K562 (cell line): ENCODE data around the gene HPS1. TPM values are rescaled to one million over a fixed set of nuclear protein-coding genes. Genes with fewer than 3 reads are reported as not detected.

ENCODE experiments used
- ATAC-seq: fragments of 200-7000 bp; cut with Tn5 transposase; 3 replicates; pipeline ENCODE4 v1.9.1; 2020; ENCODE audit warnings: moderate library complexity
- BruUV-seq: library from RNA; stranded (reverse); fragments of 400-500 nt; replicated peaks from 2 replicates; lab custom pipeline; 2021; lab: Mats Ljungman, UMichigan
- CTCF ChIA-PET: fragments of 300-600 bp; formaldehyde crosslinking; extraction: SDS; loops from one replicate; lab custom pipeline; 2021; ENCODE audit warnings: low intra/inter-chr PET ratio; lab: Yijun Ruan, JAX
- POLR2A ChIA-PET: fragments of 300-600, 350-650 bp; sonication (Branson Sonifier 250); formaldehyde crosslinking; extraction: SDS; loops from one replicate; lab custom pipeline; 2021; ENCODE audit warnings: antibody characterized with exemption, inconsistent platforms; lab: Yijun Ruan, JAX
- DNase-seq, 4 experiments: peaks; one replicate each; pipeline versions ENCODE4 v3.0.0 to v3.0.0-alpha.2; 2011 to 2018; ENCODE audit warnings: low spot score in 3 of 4, mixed read lengths in 3 of 4; ENCODE audit errors: extremely low read depth in 1 of 4
- FAIRE-seq: peaks from 2 replicates; lab custom pipeline; 2011; peaks lifted over from hg19 to GRCh38; lab: Jason Lieb, UNC
- H2AFZ ChIP-seq: 2 replicates; pipeline ENCODE4 v1.6.0; 2011; ENCODE audit warnings: low read depth, low read length, control low read depth, inconsistent platforms
- H3K27ac ChIP-seq: fragments of 200-600 bp; 3 replicates; pipeline ENCODE4 v1.8.0; 2011; ENCODE audit warnings: low read depth, mild to moderate bottlenecking, control low read depth, inconsistent platforms, low read length, moderate library complexity, mixed read lengths; ENCODE audit errors: extremely low read depth
- H3K27me3 ChIP-seq, 2 experiments: fragments of 300-600 bp in 1 of 2; 2 replicates in 1 of 2; 3 replicates in 1 of 2; pipeline versions ENCODE4 v1.6.0 to v1.8.0; 2011; ENCODE audit warnings: inconsistent platforms in 2 of 2, low read length in 2 of 2, mild to moderate bottlenecking in 1 of 2, mixed read lengths in 1 of 2, moderate library complexity in 1 of 2; ENCODE audit not compliant: control insufficient read depth in 2 of 2, insufficient read depth in 2 of 2
- H3K36me3 ChIP-seq: fragments of 300-600 bp; 3 replicates; pipeline ENCODE4 v1.8.0; 2011; ENCODE audit warnings: mild to moderate bottlenecking, low read length, inconsistent platforms; ENCODE audit not compliant: control insufficient read depth, insufficient read depth
- H3K4me1 ChIP-seq, 2 experiments: fragments of 200-600 bp in 1 of 2; replicated peaks in 1 of 2; 2 replicates in 1 of 2; 3 replicates in 1 of 2; pipeline versions ENCODE4 v1.5.1 to v1.8.0; 2011; ENCODE audit warnings: inconsistent platforms in 2 of 2, low read length in 2 of 2, mild to moderate bottlenecking in 1 of 2, mixed read lengths in 1 of 2, moderate library complexity in 1 of 2; ENCODE audit not compliant: control insufficient read depth in 2 of 2, insufficient read depth in 2 of 2
- H3K4me2 ChIP-seq: 2 replicates; pipeline ENCODE4 v1.6.1; 2011; ENCODE audit warnings: low read length, control low read depth, inconsistent platforms, mixed read lengths; ENCODE audit not compliant: insufficient read depth
- H3K4me3 ChIP-seq: fragments of 200-600 bp; sonication (generic), shearing (Covaris generic); 2 replicates; pipeline ENCODE4 v1.5.1; 2016; ENCODE audit warnings: control low read depth, inconsistent platforms
- H3K79me2 ChIP-seq: fragments of 200-600 bp; 3 replicates; pipeline ENCODE4 v1.8.0; 2011; ENCODE audit warnings: low read length, inconsistent platforms; ENCODE audit not compliant: control insufficient read depth, insufficient read depth
- H3K9ac ChIP-seq, 2 experiments: 2 replicates each; pipeline versions ENCODE4 v1.6.0 to v1.6.1; 2011; ENCODE audit warnings: low read depth in 2 of 2, low read length in 2 of 2, control low read depth in 1 of 2, inconsistent platforms in 1 of 2, mild to moderate bottlenecking in 1 of 2, mixed read lengths in 1 of 2; ENCODE audit not compliant: insufficient read depth in 1 of 2
- H3K9me1 ChIP-seq: one replicate; pipeline ENCODE4 v1.6.0; 2011; ENCODE audit warnings: inconsistent platforms, mild to moderate bottlenecking, low read length, moderate library complexity; ENCODE audit not compliant: control insufficient read depth, insufficient read depth
- H3K9me3 ChIP-seq: replicated peaks from 2 replicates; pipeline ENCODE4 v1.5.1; 2011; ENCODE audit warnings: low read depth, low read length, inconsistent platforms; ENCODE audit not compliant: control insufficient read depth, insufficient read depth
- H4K20me1 ChIP-seq: replicated peaks from 2 replicates; pipeline ENCODE4 v1.6.1; 2011; ENCODE audit warnings: low read length, inconsistent platforms, mixed read lengths; ENCODE audit not compliant: control insufficient read depth, insufficient read depth
- ARNT ChIP-seq, 2 experiments: fragments of 450-650 bp; IDR thresholded peaks; 2 replicates each; pipeline ENCODE4 v1.6.1; 2016; ENCODE audit warnings: mild to moderate bottlenecking in 1 of 2
- GTF2F1 ChIP-seq: IDR thresholded peaks from 2 replicates; pipeline ENCODE4 v1.6.1; 2011; ENCODE audit warnings: low read depth, low read length, improper control_type of control experiment
- MCM3 ChIP-seq: fragments of 450-650 bp; IDR thresholded peaks from 2 replicates; pipeline ENCODE4 v1.6.1; 2016
- NCOA1 ChIP-seq: fragments of 450-650 bp; IDR thresholded peaks from 2 replicates; pipeline ENCODE4 v1.6.1; 2016; ENCODE audit warnings: low read depth
- POLR2B ChIP-seq: fragments of 450-650 bp; IDR thresholded peaks from 2 replicates; pipeline ENCODE4 v1.6.1; 2018; ENCODE audit warnings: low read depth; ENCODE audit not compliant: partially characterized antibody
- POU5F1 ChIP-seq: fragments of 150-350 bp; IDR thresholded peaks from 2 replicates; pipeline ENCODE4 v1.6.1; 2014; ENCODE audit warnings: borderline replicate concordance, low read length, low read depth, mild to moderate bottlenecking; ENCODE audit not compliant: partially characterized antibody
- SNIP1 ChIP-seq: fragments of 450-650 bp; IDR thresholded peaks from 2 replicates; pipeline ENCODE4 v1.7.1; 2017; ENCODE audit warnings: low read depth, mild to moderate bottlenecking
- ZNF174 ChIP-seq: fragments of 250-450 bp; sonication (Bioruptor Pico); IDR thresholded peaks from 2 replicates; pipeline ENCODE4 v1.4.0; 2020; ENCODE audit warnings: mild to moderate bottlenecking
- ZNF232 ChIP-seq: sonication (generic); formaldehyde crosslinking; IDR thresholded peaks from 2 replicates; pipeline ENCODE4 v1.8.0; 2022; ENCODE audit warnings: mild to moderate bottlenecking, missing genetic modification reagents
- ZNF609 ChIP-seq: sonication (generic); formaldehyde crosslinking; IDR thresholded peaks from 2 replicates; pipeline ENCODE4 v1.8.1; 2023; ENCODE audit warnings: missing genetic modification reagents, mild to moderate bottlenecking, borderline replicate concordance
- ZNF707 ChIP-seq: fragments of 250-450 bp; sonication (Bioruptor Pico); conservative IDR thresholded peaks from 2 replicates; pipeline ENCODE4 v1.8.0; 2022; ENCODE audit warnings: inconsistent platforms, mild to moderate bottlenecking, moderate library complexity
- ZNF77 ChIP-seq: fragments of 250-450 bp; sonication (Bioruptor Pico); IDR thresholded peaks from 2 replicates; pipeline ENCODE4 v1.5.0; 2020
- ZSCAN32 ChIP-seq: fragments of 450-650 bp; formaldehyde crosslinking; IDR thresholded peaks from 2 replicates; pipeline ENCODE4 v1.4.0; 2020; ENCODE audit warnings: mild to moderate bottlenecking, moderate library complexity
- WGBS: fragments of 100-300 bp; shearing (Covaris generic); methylation state at CpG from one replicate; pipeline ENCODE4 v1.1.6; 2016; ENCODE audit warnings: low coverage, mixed read lengths; ENCODE audit not compliant: insufficient coverage; ENCODE audit errors: missing lambda C conversion rate; 5-methylcytosine and 5-hydroxymethylcytosine counted together
- in situ Hi-C: fragments of 300-500 bp; cut with MboI; formaldehyde crosslinking; loops from 4 replicates; pipeline ENCODE4 v1.15.0; 2018; ENCODE audit warnings: inconsistent platforms, mixed read lengths
- intact Hi-C: fragments of 100-400 bp; cut with micrococcal nuclease; formaldehyde crosslinking; loops from 2 replicates; pipeline ENCODE4 v1.14.2; 2022
- polyA plus RNA-seq, 8 experiments: library from polyadenylated mRNA; depleted of rRNA in 4 of 8; stranded (reverse) in 5 of 8; unstranded in 3 of 8; fragments of >200 nt; fragmentation: Nextera tagmentation in 2 of 8; fragmentation: Illumina TruSeq in 1 of 8; extraction: Ambion mirVana in 2 of 8; extraction: Trizol in 1 of 8; gene quantifications; 2 replicates each; pipeline versions ENCODE4 v1.2.1 to v1.2.3, GENCODE V29; 2011 to 2014; ENCODE audit warnings: inconsistent platforms in 1 of 8, missing spikeins in 1 of 8
- total RNA-seq, 7 experiments: library from RNA; depleted of rRNA in 6 of 7; stranded (reverse); fragments of >200 nt in 6 of 7; fragmentation: Illumina TruSeq in 2 of 7; extraction: Trizol in 2 of 7; gene quantifications; 2 replicates each; pipeline versions ENCODE4 v1.2.1 to v1.2.3, GENCODE V29; 2011 to 2021; ENCODE audit warnings: low replicate concordance in 1 of 7
- TF ChIP-seq, protein P1 (sequence below): sonication (generic); formaldehyde crosslinking; IDR thresholded peaks from 2 replicates; pipeline ENCODE4 v1.8.0; 2023; ENCODE audit warnings: mild to moderate bottlenecking, missing genetic modification reagents
- TF ChIP-seq, protein P2 (sequence below): fragments of 450-650 bp; IDR thresholded peaks from 2 replicates; pipeline ENCODE4 v1.6.1; 2014; ENCODE audit warnings: low read depth, mild to moderate bottlenecking, moderate library complexity, borderline replicate concordance

HPS1 gene
- total and polyA plus RNA-seq, 9 of the 15 experiments (the other 6 are each of a cell fraction or from before 2014, with no cell fraction given) = 18.1 to 43.6 (median 26.3) TPM

- no TSS peak for BruUV-seq
- Histone ChIP-seq H3K36me3 (no peaks in the 10 kb centered on the region), H3K9me1 (no peaks in the 10 kb centered on the region), H3K79me2 (no peaks in the 10 kb centered on the region), H4K20me1 (no peaks in the 10 kb centered on the region), H3K4me2 (no peak overlapping the region), H3K9me3 (no peaks in the 10 kb centered on the region), H3K4me1 (no peaks in the 10 kb centered on the region; a peak in 1 of 5 replicates), H2AFZ (no peak overlapping the region), H3K27me3 (peaks cover 15 to 61% of the 10 kb centered on the region in 2 experiments), H3K9ac (no peak overlapping the region; a peak in 1 of 4 replicates), H3K27ac (no peak overlapping the region), H3K4me3 (no peak overlapping the region)
- DNase-seq (no peak), FAIRE-seq (no peak), ATAC-seq (no peak)
- POLR2A ChIA-PET = interaction anchor here (1.1 kb wide), 1 partner anchor 10 kb away, joined by 3 read pairs; no protein-coding TSS in a partner anchor
- CTCF ChIA-PET = no interaction called here
- under 1% methylated on average over 13 of the region's 14 CpGs for WGBS
- intact Hi-C loops (no loop called here), in situ Hi-C loops (no loop called here)
- TF ChIP-seq POLR2B (no peak), ZNF707 (CRISPR knock-in tag) (no peak), ARNT (IDR thresholded peaks at IDR 0.05) (no peak), NCOA1 (no peak), ZNF174 (CRISPR knock-in tag) (no peak), ZNF609 (CRISPR knock-in tag) (no peak), POU5F1 (no peak), ZSCAN32 (CRISPR knock-in tag) (no peak), MCM3 (no peak), ZNF77 (no peak), ZNF232 (CRISPR knock-in tag) (no peak), SNIP1 (no peak), GTF2F1 (no peak)
- TF ChIP-seq, protein P1, sequence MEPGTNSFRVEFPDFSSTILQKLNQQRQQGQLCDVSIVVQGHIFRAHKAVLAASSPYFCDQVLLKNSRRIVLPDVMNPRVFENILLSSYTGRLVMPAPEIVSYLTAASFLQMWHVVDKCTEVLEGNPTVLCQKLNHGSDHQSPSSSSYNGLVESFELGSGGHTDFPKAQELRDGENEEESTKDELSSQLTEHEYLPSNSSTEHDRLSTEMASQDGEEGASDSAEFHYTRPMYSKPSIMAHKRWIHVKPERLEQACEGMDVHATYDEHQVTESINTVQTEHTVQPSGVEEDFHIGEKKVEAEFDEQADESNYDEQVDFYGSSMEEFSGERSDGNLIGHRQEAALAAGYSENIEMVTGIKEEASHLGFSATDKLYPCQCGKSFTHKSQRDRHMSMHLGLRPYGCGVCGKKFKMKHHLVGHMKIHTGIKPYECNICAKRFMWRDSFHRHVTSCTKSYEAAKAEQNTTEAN = no peak
- TF ChIP-seq, protein P2, sequence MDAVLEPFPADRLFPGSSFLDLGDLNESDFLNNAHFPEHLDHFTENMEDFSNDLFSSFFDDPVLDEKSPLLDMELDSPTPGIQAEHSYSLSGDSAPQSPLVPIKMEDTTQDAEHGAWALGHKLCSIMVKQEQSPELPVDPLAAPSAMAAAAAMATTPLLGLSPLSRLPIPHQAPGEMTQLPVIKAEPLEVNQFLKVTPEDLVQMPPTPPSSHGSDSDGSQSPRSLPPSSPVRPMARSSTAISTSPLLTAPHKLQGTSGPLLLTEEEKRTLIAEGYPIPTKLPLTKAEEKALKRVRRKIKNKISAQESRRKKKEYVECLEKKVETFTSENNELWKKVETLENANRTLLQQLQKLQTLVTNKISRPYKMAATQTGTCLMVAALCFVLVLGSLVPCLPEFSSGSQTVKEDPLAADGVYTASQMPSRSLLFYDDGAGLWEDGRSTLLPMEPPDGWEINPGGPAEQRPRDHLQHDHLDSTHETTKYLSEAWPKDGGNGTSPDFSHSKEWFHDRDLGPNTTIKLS = no peak
Observed at GRCh38 chr10:98370831-98371820, 75.6 kb downstream of the HPS1 start.
